Psoas muscle (tissue), 8 donors: Measurements from ENCODE around the gene TEX101. TPM values are rescaled to one million over a fixed set of nuclear protein-coding genes. Genes with fewer than 3 reads are reported as not detected.

ENCODE experiments used
- ATAC-seq, 4 donors: fragments of 200-7000 bp; cut with Tn5 transposase; one replicate each; pipeline ENCODE4 v1.9.1; 2020; ENCODE audit warnings: moderate library complexity in 3 of 4, mild to moderate bottlenecking in 2 of 4
- DNase-seq, 2 donors: peaks; one replicate each; pipeline ENCODE4 v3.0.0-alpha.2; 2020
- H3K27ac ChIP-seq: fragments of 200-600 bp; one replicate; pipeline ENCODE4 v1.8.0; 2022
- H3K27me3 ChIP-seq, 3 donors: fragments of 200-600 bp in 1 of 3; one replicate each; pipeline versions ENCODE4 v1.6.1 to v1.8.0; 2013 to 2022; ENCODE audit warnings: low read length in 2 of 3, mild to moderate bottlenecking in 2 of 3, moderate library complexity in 1 of 3; ENCODE audit not compliant: insufficient read depth in 3 of 3
- H3K36me3 ChIP-seq, 2 donors: fragments of 200-600 bp in 1 of 2; one replicate each; pipeline versions ENCODE4 v1.6.1 to v1.8.0; 2013 to 2022; ENCODE audit warnings: low read depth in 1 of 2, mild to moderate bottlenecking in 1 of 2, moderate library complexity in 1 of 2; ENCODE audit not compliant: insufficient read depth in 1 of 2
- H3K4me1 ChIP-seq: fragments of 200-600 bp; one replicate; pipeline ENCODE4 v1.8.0; 2022
- H3K4me3 ChIP-seq: fragments of 200-600 bp; one replicate; pipeline ENCODE4 v1.8.0; 2022; ENCODE audit warnings: mild to moderate bottlenecking
- H3K9me3 ChIP-seq: fragments of 200-600 bp; one replicate; pipeline ENCODE4 v1.8.0; 2022
- CTCF ChIP-seq: fragments of 200-600 bp; IDR thresholded peaks from one replicate; pipeline ENCODE4 v1.8.0; 2022; ENCODE audit warnings: antibody characterized with exemption
- WGBS, 3 donors: extraction: QIAGEN DNeasy Blood & Tissue Kit; methylation state at CpG; one replicate each; pipeline versions ENCODE4 v1.1.6 to v1.1.7; 2013; 5-methylcytosine and 5-hydroxymethylcytosine counted together
- intact Hi-C, 2 donors: fragments of 100-400 bp; cut with DNase I; formaldehyde crosslinking; loops; one replicate each; pipeline versions ENCODE4 v1.11.0 to v1.14.2; 2022
- polyA plus RNA-seq, 3 donors: library from polyadenylated mRNA; stranded (reverse); fragments of 200-250 nt; gene quantifications; one replicate each; pipeline ENCODE4 v1.2.3, GENCODE V29; 2013
- total RNA-seq, 4 donors: library from RNA; stranded (reverse); fragmentation: NEBNext Ultra II Directional in 2 of 4; extraction: Animal tissue kit (Norgen Biotek cat#: 25700) in 2 of 4; gene quantifications; one replicate each; pipeline versions ENCODE4 v1.2.1 to v1.2.4, GENCODE V29; 2021 to 2023
- donor health status: healthy with polysubstance abuse.
- donor health status: DM: no; HTN: no; CAD: no; lungs with moderate emphysema.
- donor health status: Bipolar disorder and iron deficiency.
- donor health status: healthy.
- donor health status: DM: yes; HTN: yes; CAD: no.
- donor health status: DM: no; HTN: no; CAD: no.
- donor health status: DM: no; HTN: no; CAD: no.
- donor health status: DM: yes; HTN: yes; CAD: no.

The TEX101 gene
- total and polyA plus RNA-seq, 7 donors, result not detected

GRCh38 chr19:43412441-43412840 is 2.2 kb upstream of the TEX101 start:
- WGBS, 3 donors, result 76 to 83% (median 82%) methylated on average over 6 of the region's 6 CpGs
- DNase-seq (no peak), ATAC-seq (no peak)
- intact Hi-C loops, result no loop called here
- H3K4me3 ChIP-seq, result no peak overlapping the region
- H3K36me3 ChIP-seq, result no peaks in the 10 kb centered on the region
- H3K27me3 ChIP-seq, result peaks cover 0 to 1% (median 0%) of the 10 kb centered on the region in 3 donors
- no peak overlapping the region for H3K27ac ChIP-seq
- no peak for TF ChIP-seq CTCF
- H3K4me1 ChIP-seq, result no peaks in the 10 kb centered on the region
- H3K9me3 ChIP-seq, result no peaks in the 10 kb centered on the region

- WGBS, 3 donors, result 54 to 73% (median 66%) methylated on average over 4 of the region's 4 CpGs
- no peak for TF ChIP-seq CTCF
- H3K36me3 ChIP-seq, result no peaks in the 10 kb centered on the region
Measured at GRCh38 chr19:43416951-43417623, 2.4 kb downstream of the TEX101 start.

GRCh38 chr19:43420954-43421353 is 6.3 kb downstream of the TEX101 start:
- WGBS, 3 donors, result 77 to 80% (median 78%) methylated on average over 6 of the region's 6 CpGs
- TF ChIP-seq CTCF, result no peak
- no peak for ATAC-seq
- H3K9me3 ChIP-seq, result no peaks in the 10 kb centered on the region
- H3K27ac ChIP-seq, result no peak overlapping the region
- H3K27me3 ChIP-seq, result peaks cover 0 to 5% (median 0%) of the 10 kb centered on the region in 3 donors
- DNase-seq, result no peak
- intact Hi-C loops, result no loop called here
- no peaks in the 10 kb centered on the region for H3K36me3 ChIP-seq
- no peaks in the 10 kb centered on the region for H3K4me1 ChIP-seq
- no peak overlapping the region for H3K4me3 ChIP-seq

More at GRCh38 chr19:43416951-43417623, 2.4 kb downstream of the TEX101 start:
- Histone ChIP-seq H3K27me3 (no peaks in the 10 kb centered on the region), H3K4me3 (no peak overlapping the region), H3K4me1 (no peaks in the 10 kb centered on the region), H3K27ac (no peak overlapping the region), H3K9me3 (no peaks in the 10 kb centered on the region)
- ATAC-seq (no peak), DNase-seq (no peak)
- intact Hi-C loops, result no loop called here

GRCh38 chr19:43422000-43422688 is 7.5 kb downstream of the TEX101 start:
- no peak for DNase-seq
- H3K36me3 ChIP-seq, result no peaks in the 10 kb centered on the region
- H3K4me3 ChIP-seq, result no peak overlapping the region
- H3K27me3 ChIP-seq, result peaks cover 0 to 5% (median 0%) of the 10 kb centered on the region in 3 donors
- H3K27ac ChIP-seq, result no peak overlapping the region
- H3K4me1 ChIP-seq, result no peaks in the 10 kb centered on the region
- TF ChIP-seq CTCF, result no peak
- no peaks in the 10 kb centered on the region for H3K9me3 ChIP-seq
- 77 to 87% (median 83%) methylated on average over 2 of the region's 2 CpGs for WGBS, 3 donors
- intact Hi-C loops, result no loop called here
- ATAC-seq, result no peak
